ENCODE measurements around the gene NADK.

The NADK gene, protein sequence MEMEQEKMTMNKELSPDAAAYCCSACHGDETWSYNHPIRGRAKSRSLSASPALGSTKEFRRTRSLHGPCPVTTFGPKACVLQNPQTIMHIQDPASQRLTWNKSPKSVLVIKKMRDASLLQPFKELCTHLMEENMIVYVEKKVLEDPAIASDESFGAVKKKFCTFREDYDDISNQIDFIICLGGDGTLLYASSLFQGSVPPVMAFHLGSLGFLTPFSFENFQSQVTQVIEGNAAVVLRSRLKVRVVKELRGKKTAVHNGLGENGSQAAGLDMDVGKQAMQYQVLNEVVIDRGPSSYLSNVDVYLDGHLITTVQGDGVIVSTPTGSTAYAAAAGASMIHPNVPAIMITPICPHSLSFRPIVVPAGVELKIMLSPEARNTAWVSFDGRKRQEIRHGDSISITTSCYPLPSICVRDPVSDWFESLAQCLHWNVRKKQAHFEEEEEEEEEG

DNA sequence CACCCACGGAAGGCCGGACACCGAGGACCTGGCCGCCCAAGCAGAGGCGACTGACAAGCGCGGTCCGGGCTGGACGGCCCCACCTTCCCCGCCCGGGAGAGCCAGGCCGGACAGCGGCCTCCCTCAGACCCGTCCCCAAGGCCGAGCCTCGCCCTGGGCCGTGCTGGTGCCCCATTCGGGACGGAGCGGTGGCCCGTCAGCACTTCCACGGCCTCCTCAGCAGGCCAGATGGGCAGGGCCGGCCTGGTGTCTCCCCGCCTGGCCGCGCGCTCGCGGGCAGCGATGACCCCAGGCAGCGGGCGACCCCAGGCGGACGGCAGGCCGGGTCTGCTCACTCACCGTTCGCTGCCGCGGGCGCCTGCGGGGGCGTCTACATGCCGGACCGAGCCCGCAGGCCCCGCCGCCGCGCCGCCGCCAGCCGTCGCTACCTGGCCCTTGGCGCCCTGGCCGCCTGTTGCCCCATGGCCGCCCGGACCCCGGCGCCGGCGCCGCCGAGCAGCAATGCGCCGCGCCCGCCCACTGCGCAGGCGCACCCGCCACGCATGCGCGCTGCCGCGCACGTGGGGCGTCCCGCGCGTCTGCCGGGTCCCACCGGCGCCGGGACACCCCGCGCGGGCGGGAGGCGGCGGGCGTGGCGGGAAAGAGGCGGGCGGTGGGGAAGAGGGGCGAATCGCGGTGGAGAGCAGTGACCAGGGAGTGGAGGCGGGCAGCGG lies at the start of gene NADK:
TSS of gene NADK (minus strand) at position 521 of the 713 bp plus-strand sequence. CDS start 13,064 bp downstream, outside the sequence.
- DNase-seq (ENCODE audit: low spot score), result peak; percentile 86

DNA sequence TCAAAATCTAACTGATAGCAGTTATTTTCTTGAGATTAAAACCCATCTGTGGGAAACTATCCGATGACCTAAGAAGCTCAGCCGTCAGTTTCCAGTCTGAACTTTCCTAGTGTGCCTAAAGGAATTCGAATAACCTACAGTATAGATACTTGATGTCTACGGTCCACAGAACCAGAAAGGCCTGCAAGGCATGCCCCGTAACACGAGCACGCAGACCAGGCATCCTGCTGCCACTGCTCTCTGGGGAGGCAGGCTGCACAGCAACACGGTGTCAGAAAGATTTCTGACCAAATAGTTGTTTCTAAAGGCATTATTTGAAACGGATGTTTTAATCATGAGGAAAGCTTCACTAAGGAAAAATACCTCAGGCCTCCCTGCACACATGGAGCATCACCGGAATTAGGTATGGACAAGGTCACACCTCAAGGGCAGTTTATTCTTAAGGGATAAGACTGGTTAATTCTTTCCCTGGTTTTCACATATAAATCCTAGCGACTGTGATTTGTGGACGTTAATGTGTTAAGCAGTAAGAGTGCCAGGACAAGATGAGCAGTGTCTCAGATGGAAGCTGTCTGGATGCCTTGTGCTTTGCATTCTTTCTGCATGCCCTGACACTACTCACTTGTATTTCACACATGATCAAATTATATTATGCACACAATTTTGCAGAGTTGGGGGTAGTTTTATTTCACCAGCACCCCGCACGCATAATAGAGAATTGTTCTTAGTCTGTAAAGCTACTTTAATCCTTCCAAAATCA lies 49.0 kb upstream of the NADK start:
- no peak for DNase-seq (ENCODE audit: low spot score)

DNA sequence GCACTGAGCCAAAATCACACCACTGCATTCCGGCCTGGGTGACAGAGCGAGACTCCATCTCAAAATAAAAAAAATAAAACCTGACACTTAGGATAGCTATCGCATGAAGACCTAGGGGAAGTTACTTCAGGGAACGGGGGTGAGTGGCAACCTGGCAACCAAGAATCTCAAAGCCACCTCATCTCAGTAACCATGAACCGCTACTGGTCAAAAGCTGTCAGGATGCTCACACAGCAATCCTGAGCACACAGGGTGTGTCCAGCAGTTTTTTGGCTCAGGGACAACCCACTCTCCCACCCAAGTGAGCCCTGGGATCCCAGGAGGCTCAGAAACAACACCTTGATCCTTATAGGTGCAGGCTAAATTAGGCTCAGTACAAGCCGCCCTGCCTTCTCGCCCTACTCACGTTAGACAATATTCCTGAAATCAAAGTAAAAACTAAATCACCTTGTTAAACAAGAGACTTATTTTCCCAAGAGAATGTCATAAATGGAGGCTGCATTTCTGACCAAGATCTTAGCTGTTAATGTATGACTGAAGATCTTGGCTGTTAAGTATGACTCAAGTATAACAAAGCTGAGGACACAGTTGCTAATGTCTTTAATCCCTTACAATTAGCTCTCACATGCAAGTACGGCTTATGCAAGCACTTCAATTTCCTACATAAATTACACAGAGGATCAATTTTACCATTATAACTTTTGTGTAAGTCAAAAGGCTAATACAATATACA lies 48.3 kb upstream of the NADK start:
- DNase-seq (ENCODE audit: low spot score), result no peak

GRCh38 chr1:1825217-1825616 lies 46.9 kb upstream of the NADK start:
- DNase-seq (ENCODE audit: low spot score), result no peak

DNA sequence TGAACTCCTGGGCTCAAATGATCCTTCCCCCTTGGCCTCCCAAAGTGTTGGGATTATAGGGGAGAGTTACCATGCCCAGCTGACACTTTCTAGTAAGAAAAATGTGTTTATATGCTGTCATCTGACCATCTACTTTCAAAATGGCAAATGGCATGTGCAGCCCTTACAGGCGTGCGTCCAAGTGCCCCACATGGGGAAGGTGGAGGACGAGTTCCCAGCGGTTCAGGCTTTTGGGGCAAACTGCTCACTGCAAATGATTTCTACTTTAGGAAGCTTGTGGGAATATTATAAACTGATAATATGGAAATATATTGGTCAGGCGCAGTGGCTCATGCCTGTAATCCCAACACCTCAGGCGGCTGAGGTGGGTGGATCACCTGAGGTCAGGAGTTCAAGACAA lies 41.5 kb upstream of the NADK start:
- no peak for DNase-seq (ENCODE audit: low spot score)

DNA sequence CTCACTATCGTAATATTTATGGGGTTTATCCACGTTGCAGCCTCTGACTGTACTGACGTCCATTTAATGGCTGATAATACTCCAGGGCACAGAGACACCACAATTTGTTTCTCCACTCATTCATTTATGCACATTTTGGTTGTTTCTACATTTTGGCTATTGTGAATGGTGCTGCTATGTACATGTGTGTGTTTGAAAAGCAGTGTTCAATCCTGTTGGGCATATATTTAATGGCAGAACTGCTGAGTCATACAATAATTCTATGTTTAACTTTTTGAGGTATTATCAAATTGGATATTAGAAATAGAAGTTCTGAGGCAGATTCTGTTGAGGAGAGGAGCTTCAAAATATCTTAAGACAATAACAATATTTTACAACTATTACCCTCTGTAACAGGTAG lies 39.0 kb upstream of the NADK start:
- DNase-seq (ENCODE audit: low spot score), result no peak

DNA sequence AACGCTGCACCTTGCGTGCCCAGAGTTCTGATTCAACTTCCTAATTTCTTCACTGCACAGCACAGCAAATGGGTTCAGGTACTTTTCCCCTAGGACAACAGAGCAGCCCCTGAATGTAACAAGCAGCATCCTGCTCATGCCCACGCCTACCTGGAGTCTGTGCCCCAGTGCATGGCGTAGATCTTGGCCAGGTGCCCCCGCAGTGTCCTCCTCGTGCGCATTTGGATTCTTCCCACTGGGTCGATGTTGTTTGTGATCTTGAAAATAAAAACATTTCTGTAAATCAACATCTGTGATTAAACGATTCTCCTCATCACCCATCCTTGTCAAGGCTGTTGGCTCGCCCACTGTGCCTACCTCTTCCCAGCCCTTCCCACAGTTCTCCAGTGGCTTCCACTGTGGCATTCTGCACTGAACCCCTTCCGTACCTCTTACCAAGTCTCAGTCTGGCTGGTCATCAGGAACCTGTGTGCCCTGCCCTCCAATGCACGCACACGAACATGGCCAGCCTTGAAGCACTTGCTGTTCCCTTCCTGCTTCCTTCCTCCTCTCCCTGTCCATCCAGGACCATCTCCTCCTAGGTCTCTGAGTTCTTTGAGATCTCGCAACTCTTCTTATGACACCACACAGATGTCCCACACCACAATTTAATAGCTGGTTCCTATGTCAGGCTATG lies 37.5 kb upstream of the NADK start:
- DNase-seq (ENCODE audit: low spot score), result no peak

DNA sequence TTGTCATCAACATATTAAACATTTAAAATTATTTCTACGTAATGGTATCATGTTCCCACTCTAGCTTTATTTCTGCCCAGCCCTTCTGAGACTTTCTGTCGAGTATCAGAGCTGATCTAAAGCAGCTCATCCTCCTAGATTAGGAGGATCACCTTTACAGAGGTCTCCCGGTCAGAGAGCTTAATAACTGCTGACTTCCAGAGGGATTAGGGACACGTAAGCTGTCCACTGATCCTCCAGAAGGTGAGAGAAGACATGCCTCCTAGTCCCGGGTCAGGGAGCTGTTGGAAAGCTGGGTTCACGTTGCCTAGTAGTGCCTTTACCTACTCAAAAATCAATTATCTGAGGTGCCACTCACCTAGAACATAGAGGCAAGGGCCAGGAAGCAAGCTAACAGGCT lies 31.2 kb upstream of the NADK start:
- no peak for DNase-seq (ENCODE audit: low spot score)

DNA sequence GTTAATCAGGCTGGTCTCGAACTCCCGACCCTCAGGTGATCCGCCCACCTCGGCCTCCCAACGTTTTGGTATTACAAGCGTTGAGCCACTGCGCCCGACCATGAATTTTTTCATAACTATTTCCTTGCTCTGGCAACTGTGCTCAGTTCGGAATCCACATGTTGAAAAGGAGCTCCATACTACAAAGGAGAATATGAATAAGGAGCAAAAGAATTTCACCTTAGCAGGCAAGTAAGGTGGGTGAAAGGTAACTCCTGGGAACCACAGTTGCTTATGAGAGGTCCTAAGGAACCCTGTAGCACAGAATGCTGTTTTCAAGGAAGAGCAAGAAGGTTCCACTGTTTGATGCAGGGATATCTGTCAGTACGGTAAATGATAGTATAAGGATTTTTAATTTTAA lies 29.9 kb upstream of the NADK start:
- DNase-seq (ENCODE audit: low spot score), result no peak

- no peak for DNase-seq (ENCODE audit: low spot score)
Observed at GRCh38 chr1:1806890-1807289, 28.6 kb upstream of the NADK start.

GRCh38 chr1:1804301-1804700 lies 26.0 kb upstream of the NADK start:
- DNase-seq (ENCODE audit: low spot score), result no peak

GRCh38 chr1:1802871-1803270 lies 24.6 kb upstream of the NADK start:
- no peak for DNase-seq (ENCODE audit: low spot score)

- no peak for DNase-seq (ENCODE audit: low spot score)
Observed at GRCh38 chr1:1799716-1800115, 21.4 kb upstream of the NADK start.

- DNase-seq (ENCODE audit: low spot score), result peak; percentile 62
Observed at GRCh38 chr1:1797731-1798341, 19.6 kb upstream of the NADK start.

DNA sequence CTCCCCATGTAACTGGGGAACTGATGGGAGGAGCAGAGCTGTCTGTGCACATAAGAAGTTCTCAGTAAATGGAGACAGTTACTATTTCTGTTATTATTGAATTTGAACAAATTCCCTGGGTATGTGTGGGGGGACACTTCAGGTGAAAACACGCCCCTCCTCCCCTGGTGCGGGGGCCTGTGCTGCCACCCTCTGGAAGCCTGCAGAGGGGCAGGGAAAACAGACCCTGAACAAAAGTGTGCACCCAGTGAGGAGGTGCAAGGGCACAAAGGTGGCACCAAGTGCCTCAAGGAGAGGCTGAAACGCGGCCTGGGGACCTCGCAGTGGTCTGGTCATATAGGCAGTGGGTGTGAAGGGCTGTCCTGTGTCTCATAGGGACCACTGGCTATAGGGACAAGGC lies 18.2 kb upstream of the NADK start:
- DNase-seq (ENCODE audit: low spot score), result no peak

DNA sequence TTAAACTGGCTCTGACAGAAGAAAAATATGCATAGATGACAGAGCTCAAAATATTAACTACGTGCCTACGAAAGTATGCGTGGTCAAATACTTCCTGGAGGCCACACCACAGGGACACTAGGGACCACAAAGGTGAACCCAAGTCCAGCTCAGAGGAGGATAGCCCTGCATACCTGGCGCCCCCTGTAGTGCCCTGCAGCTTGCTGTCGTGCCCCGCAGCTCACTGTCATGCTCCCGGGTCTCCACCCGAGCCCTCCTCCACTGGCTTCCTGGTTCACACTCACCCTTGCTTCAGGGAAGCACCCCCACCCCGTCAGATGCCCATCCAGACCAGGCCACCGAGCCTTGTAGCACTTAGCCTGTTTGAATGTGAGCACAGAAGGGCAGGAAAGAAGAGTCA lies 16.7 kb upstream of the NADK start:
- no peak for DNase-seq (ENCODE audit: low spot score)

- DNase-seq (ENCODE audit: low spot score), result no peak
Observed at GRCh38 chr1:1793481-1794244, 15.4 kb upstream of the NADK start.

GRCh38 chr1:1788646-1789431 lies 10.6 kb upstream of the NADK start:
- no peak for DNase-seq (ENCODE audit: low spot score)

DNA sequence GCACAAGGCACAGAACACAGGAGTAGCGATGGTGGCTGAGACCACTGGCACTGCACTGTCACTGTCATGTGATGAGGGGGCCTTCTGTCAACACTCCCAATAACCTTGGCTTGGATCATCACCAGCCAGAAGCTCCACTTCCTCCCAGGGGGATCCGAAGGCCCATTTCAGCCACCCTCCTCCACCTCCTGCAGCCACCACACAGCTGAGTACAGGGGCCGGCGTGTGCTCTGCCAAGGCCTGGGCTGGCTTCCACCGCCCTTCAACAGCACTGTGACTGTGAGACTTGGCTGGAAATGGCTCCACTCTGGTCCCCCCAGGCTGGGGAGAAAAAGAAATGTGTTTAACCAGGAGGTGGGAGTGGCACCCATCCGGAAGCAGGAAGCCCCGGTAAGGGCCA lies 9.9 kb upstream of the NADK start:
- no peak for DNase-seq (ENCODE audit: low spot score)

Data from germinal center (tissue), 1 donor.